Mesenchymal stem cell (in vitro differentiated cells and primary cell): ENCODE results near the gene ERFL.

Source experiments
- DNase-seq: peaks from one replicate; pipeline ENCODE4 v3.0.0-alpha.2; 2013
- H2AFZ ChIP-seq: one replicate; pipeline ENCODE4 v1.6.1; 2013; ENCODE audit warnings: low read depth, mild to moderate bottlenecking, control low read depth, inconsistent platforms, low read length, moderate library complexity
- H2AK5ac ChIP-seq: 2 replicates; pipeline ENCODE4 v1.6.1; 2013; ENCODE audit warnings: low read length, moderate library complexity, mild to moderate bottlenecking, inconsistent platforms; ENCODE audit not compliant: severe bottlenecking
- H2BK120ac ChIP-seq: one replicate; pipeline ENCODE4 v1.6.1; 2013; ENCODE audit warnings: low read depth, mild to moderate bottlenecking, inconsistent platforms, low read length, moderate library complexity
- H2BK12ac ChIP-seq, 2 experiments: one replicate each; pipeline ENCODE4 v1.6.1; 2013; ENCODE audit warnings: inconsistent platforms in 2 of 2, low read length in 2 of 2, mild to moderate bottlenecking in 2 of 2, moderate library complexity in 2 of 2, control low read depth in 1 of 2
- H2BK15ac ChIP-seq: one replicate; pipeline ENCODE4 v1.6.1; 2013; ENCODE audit warnings: mild to moderate bottlenecking, low read depth, inconsistent platforms; ENCODE audit not compliant: poor library complexity, severe bottlenecking
- H2BK5ac ChIP-seq: 2 replicates; pipeline ENCODE4 v1.6.1; 2013; ENCODE audit warnings: low read depth, mild to moderate bottlenecking, low read length, control low read depth, inconsistent platforms; ENCODE audit not compliant: poor library complexity, severe bottlenecking
- H3K14ac ChIP-seq, 2 experiments: one replicate each; pipeline ENCODE4 v1.6.1; 2013; ENCODE audit warnings: inconsistent platforms in 2 of 2, low read length in 2 of 2, control low read depth in 1 of 2, mild to moderate bottlenecking in 1 of 2, moderate library complexity in 1 of 2
- H3K18ac ChIP-seq, 2 experiments: one replicate each; pipeline ENCODE4 v1.6.1; 2013; ENCODE audit warnings: inconsistent platforms in 2 of 2, low read length in 2 of 2, control low read depth in 1 of 2, low read depth in 1 of 2, mild to moderate bottlenecking in 1 of 2
- H3K23ac ChIP-seq, 2 experiments: one replicate each; pipeline ENCODE4 v1.6.1; 2013; ENCODE audit warnings: inconsistent platforms in 2 of 2, low read length in 2 of 2, mild to moderate bottlenecking in 2 of 2, moderate library complexity in 2 of 2, control low read depth in 1 of 2
- H3K27ac ChIP-seq: 2 replicates; pipeline ENCODE4 v1.5.1; 2013; ENCODE audit warnings: mild to moderate bottlenecking, moderate library complexity, low read length, control low read depth, inconsistent platforms; ENCODE audit not compliant: poor library complexity, severe bottlenecking
- H3K27me3 ChIP-seq, 2 experiments: 2 replicates each; pipeline versions ENCODE4 v1.6.1 to v1.7.0; 2013; ENCODE audit warnings: low read length in 2 of 2, mild to moderate bottlenecking in 2 of 2, moderate library complexity in 2 of 2, control low read depth in 1 of 2, inconsistent platforms in 1 of 2; ENCODE audit not compliant: control insufficient read depth in 1 of 2, insufficient read depth in 1 of 2
- H3K36me3 ChIP-seq, 2 experiments: 2 replicates each; pipeline versions ENCODE4 v1.6.1 to v1.7.0; 2013; ENCODE audit warnings: low read length in 2 of 2, control low read depth in 1 of 2, inconsistent platforms in 1 of 2, low read depth in 1 of 2, mild to moderate bottlenecking in 1 of 2; ENCODE audit not compliant: insufficient read depth in 2 of 2, control insufficient read depth in 1 of 2
- H3K4ac ChIP-seq, 2 experiments: one replicate each; pipeline ENCODE4 v1.6.1; 2013; ENCODE audit warnings: inconsistent platforms in 2 of 2, low read length in 2 of 2, mild to moderate bottlenecking in 2 of 2, moderate library complexity in 2 of 2, control low read depth in 1 of 2, low read depth in 1 of 2
- H3K4me1 ChIP-seq: 2 replicates; pipeline ENCODE4 v1.6.1; 2013; ENCODE audit warnings: low read depth, low read length, control low read depth; ENCODE audit not compliant: control insufficient read depth, insufficient read depth
- H3K4me2 ChIP-seq: 2 replicates; pipeline ENCODE4 v1.6.1; 2013; ENCODE audit warnings: low read length, mild to moderate bottlenecking, inconsistent platforms; ENCODE audit not compliant: poor library complexity, severe bottlenecking
- H3K4me3 ChIP-seq, 2 experiments: 2 replicates each; pipeline versions ENCODE4 v1.5.1 to v1.7.0; 2013; ENCODE audit warnings: low read length in 2 of 2, mild to moderate bottlenecking in 2 of 2, control low read depth in 1 of 2, low read depth in 1 of 2; ENCODE audit not compliant: insufficient read depth in 1 of 2
- H3K79me1 ChIP-seq: replicated peaks from 2 replicates; pipeline ENCODE4 v1.6.1; 2013; ENCODE audit warnings: mild to moderate bottlenecking, control low read depth, low read length, inconsistent platforms; ENCODE audit not compliant: poor library complexity, severe bottlenecking
- H3K9ac ChIP-seq: 2 replicates; pipeline ENCODE4 v1.7.0; 2013; ENCODE audit warnings: mild to moderate bottlenecking, low read length, moderate library complexity
- H3K9me3 ChIP-seq: 2 replicates; pipeline ENCODE4 v1.7.0; 2013; ENCODE audit warnings: mild to moderate bottlenecking, low read length; ENCODE audit not compliant: control insufficient read depth
- H4K8ac ChIP-seq: one replicate; pipeline ENCODE4 v1.6.1; 2013; ENCODE audit warnings: inconsistent platforms, mild to moderate bottlenecking, low read length, moderate library complexity
- H4K91ac ChIP-seq: one replicate; pipeline ENCODE4 v1.6.1; 2013; ENCODE audit warnings: mild to moderate bottlenecking, low read length, inconsistent platforms
- WGBS: methylation state at CpG from one replicate; pipeline ENCODE4 v1.1.7; 2013; ENCODE audit warnings: mixed read lengths; 5-methylcytosine and 5-hydroxymethylcytosine counted together

The ERFL gene

DNA sequence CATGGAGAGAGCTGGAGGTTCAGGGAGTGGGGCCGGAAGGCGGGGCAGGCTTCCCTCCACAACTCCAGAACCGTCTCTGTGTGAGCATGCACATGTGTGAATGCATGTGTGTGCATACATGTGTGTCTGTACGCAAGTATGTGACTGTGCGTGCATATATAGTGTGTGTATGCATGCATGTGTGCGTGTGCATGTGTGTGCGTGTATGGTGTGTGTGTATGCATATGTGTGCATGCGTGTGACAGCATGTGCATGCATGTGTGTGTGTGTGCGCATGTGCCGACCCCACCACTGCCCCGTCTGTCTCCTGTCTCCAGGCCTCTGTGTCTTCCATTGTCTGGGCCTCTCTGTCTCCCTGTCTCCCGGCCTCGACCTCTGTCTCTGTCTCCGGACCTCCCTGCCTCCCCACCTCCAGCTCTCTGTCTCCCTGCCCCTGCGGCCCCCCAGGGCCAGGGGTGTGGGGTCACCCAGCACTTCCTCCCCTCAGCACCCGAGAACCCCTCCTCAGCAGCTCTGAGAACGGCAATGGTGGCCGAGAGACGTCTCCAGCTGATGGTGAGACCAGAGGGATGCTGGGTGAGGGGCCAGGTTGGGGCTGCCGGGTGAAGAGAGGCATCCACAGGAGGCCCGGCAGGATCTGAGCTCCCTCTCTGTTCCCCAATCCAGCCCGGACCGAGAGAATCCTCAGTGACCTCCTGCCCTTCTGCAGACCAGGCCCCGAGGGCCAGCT is 22.8 kb downstream of the ERFL start:
- H3K4ac ChIP-seq = no peak overlapping the region
- no peak overlapping the region for H2BK5ac ChIP-seq
- 93% methylated on average over 22 of the region's 24 CpGs for WGBS
- no peak overlapping the region for H2BK15ac ChIP-seq
- no peaks in the 10 kb centered on the region for H3K9me3 ChIP-seq
- H3K9ac ChIP-seq = no peak overlapping the region
- H3K4me1 ChIP-seq = peaks cover 2% of the 10 kb centered on the region
- no peak overlapping the region for H2AFZ ChIP-seq
- no peak overlapping the region for H4K91ac ChIP-seq
- peaks cover 6% of the 10 kb centered on the region for H3K79me1 ChIP-seq
- no peak for DNase-seq
- no peak overlapping the region for H2BK12ac ChIP-seq
- H3K23ac ChIP-seq = no peak overlapping the region
- no peak overlapping the region for H3K4me3 ChIP-seq
- H3K4me2 ChIP-seq = no peak overlapping the region
- no peak overlapping the region for H2BK120ac ChIP-seq
- H3K14ac ChIP-seq = peak overlapping the region in 1 of 2 experiments; percentile 24
- H3K27ac ChIP-seq = no peak overlapping the region
- no peak overlapping the region for H4K8ac ChIP-seq
- no peak overlapping the region for H3K18ac ChIP-seq
- peaks cover 4 to 10% of the 10 kb centered on the region in 2 experiments for H3K27me3 ChIP-seq
- H2AK5ac ChIP-seq = no peak overlapping the region
- peaks cover 62 to 80% of the 10 kb centered on the region in 2 experiments for H3K36me3 ChIP-seq

DNA sequence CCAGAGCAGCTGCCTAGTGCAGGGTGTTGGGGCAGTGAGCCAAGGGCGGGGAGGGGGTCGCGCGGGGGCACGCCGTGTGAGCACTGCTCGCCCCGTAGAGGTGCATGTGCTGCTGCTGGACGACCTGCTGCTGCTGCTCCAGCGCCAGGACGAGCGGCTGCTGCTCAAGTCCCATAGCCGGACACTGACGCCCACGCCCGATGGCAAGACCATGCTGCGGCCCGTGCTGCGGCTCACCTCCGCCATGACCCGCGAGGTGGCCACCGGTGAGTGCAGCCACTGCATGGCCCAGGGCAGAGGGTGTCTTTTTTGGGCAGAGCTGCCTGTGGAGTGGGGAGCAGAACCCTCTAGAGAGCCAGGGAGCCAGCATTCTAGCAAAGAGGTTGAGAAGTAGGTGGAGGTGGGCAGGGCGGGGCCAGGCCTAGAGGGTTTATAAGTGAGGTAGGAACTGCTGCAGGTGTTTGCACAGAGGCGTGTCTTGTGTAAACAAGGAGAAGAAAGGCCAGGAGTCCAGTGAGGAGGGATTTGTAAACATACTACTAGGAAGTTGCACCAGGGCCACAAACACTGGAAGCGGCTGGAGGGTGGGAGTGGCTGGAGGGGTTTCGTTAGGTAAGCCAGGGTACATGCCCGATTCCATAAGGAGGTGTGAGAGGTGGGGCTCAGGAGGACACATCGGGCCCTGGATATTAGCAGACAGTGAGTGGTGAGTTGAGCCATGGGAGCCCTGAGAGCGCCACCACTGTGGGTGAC is 24.0 kb downstream of the ERFL start:
- Histone ChIP-seq H3K23ac (no peak overlapping the region), H3K18ac (no peak overlapping the region), H3K14ac (no peak overlapping the region), H3K79me1 (peaks cover 6% of the 10 kb centered on the region), H3K9me3 (no peaks in the 10 kb centered on the region), H3K4me2 (no peak overlapping the region), H3K9ac (no peak overlapping the region), H3K4me1 (peaks cover 2% of the 10 kb centered on the region), H2AFZ (no peak overlapping the region), H2BK120ac (no peak overlapping the region), H4K8ac (no peak overlapping the region), H4K91ac (no peak overlapping the region), H3K36me3 (peaks cover 71 to 85% of the 10 kb centered on the region in 2 experiments), H2AK5ac (no peak overlapping the region), H3K4ac (no peak overlapping the region), H2BK15ac (no peak overlapping the region), H3K27me3 (no peaks in the 10 kb centered on the region), H3K4me3 (no peak overlapping the region), H3K27ac (no peak overlapping the region), H2BK5ac (no peak overlapping the region), H2BK12ac (no peak overlapping the region)
- DNase-seq = no peak
- 97% methylated on average over 30 of the region's 30 CpGs for WGBS

DNA sequence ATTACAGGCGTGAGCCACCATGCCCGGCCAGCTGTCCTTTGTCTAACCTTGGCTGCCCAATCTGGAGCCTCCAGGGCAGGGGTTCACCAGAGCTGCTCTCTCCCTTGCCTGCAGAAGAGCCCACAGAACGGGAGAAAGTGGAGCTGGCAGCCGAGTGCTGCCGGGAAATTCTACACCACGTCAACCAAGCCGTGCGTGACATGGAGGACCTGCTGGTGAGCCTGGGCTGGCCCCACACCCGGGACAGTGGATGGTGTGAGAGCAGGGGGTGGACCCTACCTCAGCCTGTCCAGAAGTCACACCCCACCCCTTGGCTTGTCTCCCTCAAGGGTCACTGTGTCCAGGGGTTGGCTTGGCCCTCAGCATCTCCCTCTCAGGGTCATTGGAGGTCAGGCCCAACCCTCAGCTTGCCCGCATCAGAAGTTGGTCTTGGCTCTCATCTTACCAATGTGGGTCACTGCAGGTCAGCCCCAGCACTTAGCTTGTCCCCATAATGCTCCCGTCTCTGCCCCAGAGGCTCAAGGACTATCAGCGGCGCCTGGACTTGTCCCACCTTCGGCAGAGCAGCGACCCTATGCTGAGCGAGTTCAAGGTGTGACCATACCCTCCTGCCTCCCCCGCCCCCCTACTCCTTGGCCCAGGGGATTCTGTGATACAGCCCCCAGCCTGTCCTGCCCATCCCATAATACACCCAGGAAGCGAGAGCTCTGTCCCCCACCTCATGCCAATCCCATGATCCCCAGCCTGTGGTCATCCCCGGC is 24.9 kb downstream of the ERFL start:
- H3K9me3 ChIP-seq = no peaks in the 10 kb centered on the region
- H3K23ac ChIP-seq = no peak overlapping the region
- no peak overlapping the region for H2BK15ac ChIP-seq
- H2BK120ac ChIP-seq = no peak overlapping the region
- no peak overlapping the region for H3K4me3 ChIP-seq
- peaks cover 6% of the 10 kb centered on the region for H3K79me1 ChIP-seq
- no peak overlapping the region for H4K91ac ChIP-seq
- H2BK12ac ChIP-seq = no peak overlapping the region
- peaks cover 2% of the 10 kb centered on the region for H3K4me1 ChIP-seq
- H2AK5ac ChIP-seq = no peak overlapping the region
- no peak overlapping the region for H3K18ac ChIP-seq
- H2BK5ac ChIP-seq = no peak overlapping the region
- H3K4ac ChIP-seq = no peak overlapping the region
- no peak overlapping the region for H4K8ac ChIP-seq
- H3K36me3 ChIP-seq = peaks cover 80 to 83% of the 10 kb centered on the region in 2 experiments
- H3K9ac ChIP-seq = no peak overlapping the region
- no peaks in the 10 kb centered on the region for H3K27me3 ChIP-seq
- no peak overlapping the region for H2AFZ ChIP-seq
- no peak overlapping the region for H3K4me2 ChIP-seq
- DNase-seq = no peak
- no peak overlapping the region for H3K27ac ChIP-seq
- WGBS = 95% methylated on average over 16 of the region's 19 CpGs
- H3K14ac ChIP-seq = no peak overlapping the region

DNA sequence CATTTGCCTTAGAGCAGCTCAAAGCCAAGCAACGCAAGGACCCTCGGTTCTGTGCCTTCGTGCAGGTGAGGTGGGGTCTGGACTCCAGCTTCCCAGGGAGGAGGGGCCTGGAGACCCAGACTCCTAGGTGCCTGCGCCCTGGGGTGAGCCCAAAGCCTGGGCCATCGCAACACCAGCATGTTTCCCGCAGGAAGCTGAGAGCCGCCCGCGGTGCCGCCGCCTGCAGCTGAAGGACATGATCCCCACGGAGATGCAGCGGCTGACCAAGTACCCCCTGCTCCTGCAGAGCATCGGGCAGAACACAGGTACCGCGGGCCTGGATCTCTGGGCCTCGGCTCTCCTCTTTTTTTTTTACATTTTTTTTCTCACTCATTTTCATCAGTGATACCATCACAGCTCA is 25.7 kb downstream of the ERFL start:
- no peak for DNase-seq
- Histone ChIP-seq H2BK15ac (no peak overlapping the region), H3K27me3 (no peaks in the 10 kb centered on the region), H2AFZ (no peak overlapping the region), H3K4me1 (peaks cover 2% of the 10 kb centered on the region), H3K23ac (no peak overlapping the region), H4K8ac (no peak overlapping the region), H3K18ac (no peak overlapping the region), H2BK12ac (no peak overlapping the region), H2BK5ac (no peak overlapping the region), H3K4ac (no peak overlapping the region), H4K91ac (no peak overlapping the region), H3K27ac (no peak overlapping the region), H3K4me3 (no peak overlapping the region), H2AK5ac (no peak overlapping the region), H3K4me2 (no peak overlapping the region), H3K9me3 (no peaks in the 10 kb centered on the region), H2BK120ac (no peak overlapping the region), H3K9ac (no peak overlapping the region), H3K36me3 (peaks cover 85 to 88% of the 10 kb centered on the region in 2 experiments), H3K14ac (no peak overlapping the region), H3K79me1 (peaks cover 6% of the 10 kb centered on the region)
- 99% methylated on average over 17 of the region's 17 CpGs for WGBS
